HepG2 (cell line): ENCODE data around the gene SLC22A5. TPM values are rescaled to one million over a fixed set of nuclear protein-coding genes. Genes with fewer than 3 reads are reported as not detected.

Source experiments
- ARID2 ChIP-seq: sonication (generic); formaldehyde crosslinking; IDR thresholded peaks from 2 replicates; pipeline ENCODE4 v1.8.1; 2022; ENCODE audit warnings: mild to moderate bottlenecking, missing genetic modification reagents, borderline replicate concordance
- CEBPB ChIP-seq: IDR thresholded peaks from 2 replicates; pipeline ENCODE4 v1.6.1; 2011; ENCODE audit warnings: low read depth, low read length, improper control_type of control experiment, borderline replicate concordance
- CHCHD3 ChIP-seq: sonication (generic); formaldehyde crosslinking; IDR thresholded peaks from 2 replicates; pipeline ENCODE4 v1.8.0; 2022; ENCODE audit warnings: mild to moderate bottlenecking, missing genetic modification reagents, moderate library complexity
- FOXA3 ChIP-seq: IDR thresholded peaks from 2 replicates; pipeline ENCODE4 v1.6.1; 2016; ENCODE audit warnings: missing genetic modification reagents, missing compliant biosample characterization
- KAT8 ChIP-seq: IDR thresholded peaks from 2 replicates; pipeline ENCODE4 v1.6.1; 2016; ENCODE audit warnings: missing genetic modification reagents, missing compliant biosample characterization
- KLF13 ChIP-seq: sonication (generic); formaldehyde crosslinking; IDR thresholded peaks from 2 replicates; pipeline ENCODE4 v1.4.0; 2020; ENCODE audit warnings: mild to moderate bottlenecking, missing genetic modification reagents
- MED8 ChIP-seq: sonication (generic); formaldehyde crosslinking; IDR thresholded peaks from 2 replicates; pipeline ENCODE4 v1.8.1; 2023; ENCODE audit warnings: mild to moderate bottlenecking, missing genetic modification reagents; ENCODE audit not compliant: insufficient replicate concordance
- MEIS1 ChIP-seq: sonication (generic); formaldehyde crosslinking; IDR thresholded peaks from 2 replicates; pipeline ENCODE4 v1.9.0; 2021; ENCODE audit warnings: mild to moderate bottlenecking, missing genetic modification reagents, moderate library complexity, borderline replicate concordance
- SKIL ChIP-seq: sonication (generic); formaldehyde crosslinking; IDR thresholded peaks from 2 replicates; pipeline ENCODE4 v1.8.0; 2022; ENCODE audit warnings: missing genetic modification reagents, mild to moderate bottlenecking, moderate library complexity, borderline replicate concordance
- TAF1 ChIP-seq: sonication (generic); formaldehyde crosslinking; IDR thresholded peaks from 2 replicates; pipeline ENCODE4 v1.4.0; 2020; ENCODE audit warnings: missing genetic modification reagents
- TARDBP ChIP-seq: sonication (generic); formaldehyde crosslinking; IDR thresholded peaks from 2 replicates; pipeline ENCODE4 v1.8.0; 2022; ENCODE audit warnings: mild to moderate bottlenecking, missing genetic modification reagents
- ZBTB7B ChIP-seq: sonication (generic); formaldehyde crosslinking; IDR thresholded peaks from 2 replicates; pipeline ENCODE4 v1.4.0; 2020; ENCODE audit warnings: missing genetic modification reagents
- ZFP90 ChIP-seq: sonication (generic); formaldehyde crosslinking; IDR thresholded peaks from 2 replicates; pipeline ENCODE4 v1.8.0; 2022; ENCODE audit warnings: missing genetic modification reagents, mild to moderate bottlenecking, inconsistent platforms, borderline replicate concordance
- ZNF142 ChIP-seq: sonication (generic); formaldehyde crosslinking; IDR thresholded peaks from 2 replicates; pipeline ENCODE4 v1.4.0; 2020; ENCODE audit warnings: missing genetic modification reagents
- ZNF329 ChIP-seq: sonication (generic); formaldehyde crosslinking; IDR thresholded peaks from 2 replicates; pipeline ENCODE4 v1.9.0; 2021; ENCODE audit warnings: low read depth, mild to moderate bottlenecking, missing genetic modification reagents
- ZNF354B ChIP-seq: sonication (generic); formaldehyde crosslinking; IDR thresholded peaks from 2 replicates; pipeline ENCODE4 v1.8.0; 2022; ENCODE audit warnings: mild to moderate bottlenecking, missing genetic modification reagents
- ZNF749 ChIP-seq: sonication (generic); formaldehyde crosslinking; IDR thresholded peaks from 2 replicates; pipeline ENCODE4 v1.8.0; 2022; ENCODE audit warnings: mild to moderate bottlenecking, missing genetic modification reagents, moderate library complexity, borderline replicate concordance
- ZSCAN5A ChIP-seq: sonication (generic); formaldehyde crosslinking; IDR thresholded peaks from 2 replicates; pipeline ENCODE4 v1.8.0; 2022; ENCODE audit warnings: mild to moderate bottlenecking, missing genetic modification reagents, borderline replicate concordance
- ZSCAN9 ChIP-seq: IDR thresholded peaks from 2 replicates; pipeline ENCODE4 v1.6.1; 2016; ENCODE audit warnings: borderline replicate concordance
- polyA plus RNA-seq, 8 experiments: library from polyadenylated mRNA; depleted of rRNA in 3 of 8; stranded (reverse) in 7 of 8; unstranded in 1 of 8; fragments of >200 nt; fragmentation: Illumina TruSeq in 4 of 8; extraction: Trizol in 4 of 8; gene quantifications; 2 replicates each; pipeline versions ENCODE4 v1.2.1 to v1.2.3, GENCODE V29; 2011 to 2016; ENCODE audit warnings: low read depth in 4 of 8, missing spikeins in 1 of 8, mixed read lengths in 1 of 8; ENCODE audit not compliant: insufficient read depth in 1 of 8
- total RNA-seq, 5 experiments: library from RNA; depleted of rRNA; stranded (reverse); fragments of >200 nt; fragmentation: Illumina TruSeq; extraction: Trizol; gene quantifications; 2 replicates each; pipeline ENCODE4 v1.2.3, GENCODE V29; 2016; ENCODE audit warnings: low read depth in 1 of 5

SLC22A5 gene
- total and polyA plus RNA-seq, 2 of the 13 experiments (the other 11 are each of a cell fraction or from before 2014, with no cell fraction given): 7.1 to 15.1 TPM

GRCh38 chr5:132369474-132370180 lies at the start of gene SLC22A5 (continued):
- TF ChIP-seq ZNF142 (CRISPR knock-in tag): peak; percentile 89; the same call in 1 of the 2 replicates
- TF ChIP-seq ZNF749 (CRISPR knock-in tag): peak; percentile 88; the same call in 1 of the 2 replicates
- no peak for TF ChIP-seq MEIS1 (CRISPR knock-in tag)
- TF ChIP-seq TARDBP (CRISPR knock-in tag): 0 out of 2 replicates have a peak, but pooled peaks have one; percentile 36
- TF ChIP-seq ZNF354B (CRISPR knock-in tag): 0 out of 2 replicates have a peak, but pooled peaks have one; percentile 79
- no peak for TF ChIP-seq SKIL
- TF ChIP-seq ZNF329 (CRISPR knock-in tag): peak; percentile 85
- TF ChIP-seq CHCHD3 (CRISPR knock-in tag): peak; percentile 76; the same call in 1 of the 2 replicates
- no peak for TF ChIP-seq CEBPB
- TF ChIP-seq KLF13 (CRISPR knock-in tag): no peak
- TF ChIP-seq ZFP90 (CRISPR knock-in tag): peak; percentile 91
- TF ChIP-seq TAF1 (CRISPR knock-in tag): peak; percentile 63
- TF ChIP-seq FOXA3 (CRISPR knock-in tag): no peak
- TF ChIP-seq ZSCAN9 (CRISPR knock-in tag): no peak; the same call in 1 of the 2 replicates
- TF ChIP-seq ZSCAN5A (CRISPR knock-in tag): peak; percentile 35; the same call in 1 of the 2 replicates
- no peak; the same call in 1 of the 2 replicates for TF ChIP-seq KAT8
- peak; percentile 62 for TF ChIP-seq ZBTB7B (CRISPR knock-in tag)
- TF ChIP-seq ARID2 (CRISPR knock-in tag): peak; percentile 96
- TF ChIP-seq MED8 (CRISPR knock-in tag): no peak
